Endodermal cell (in vitro differentiated cells): ENCODE data around the gene MAPT. TPM values are rescaled to one million over a fixed set of nuclear protein-coding genes. Genes with fewer than 3 reads are reported as not detected.

Experiments
- DNase-seq: peaks from one replicate; pipeline ENCODE4 v3.0.0-alpha.2; 2017
- H3K27ac ChIP-seq: 2 replicates; pipeline ENCODE4 v1.5.1; 2013; ENCODE audit warnings: mild to moderate bottlenecking, low read depth, low read length, moderate library complexity
- H3K27me3 ChIP-seq: 2 replicates; pipeline ENCODE4 v1.6.1; 2013; ENCODE audit warnings: mild to moderate bottlenecking, low read length, moderate library complexity; ENCODE audit not compliant: insufficient read depth, control insufficient read depth, poor library complexity, severe bottlenecking
- H3K36me3 ChIP-seq: 2 replicates; pipeline ENCODE4 v1.7.0; 2013; ENCODE audit warnings: mild to moderate bottlenecking, low read length, moderate library complexity; ENCODE audit not compliant: control insufficient read depth, insufficient read depth
- H3K4me1 ChIP-seq: one replicate; pipeline ENCODE4 v1.7.0; 2013; ENCODE audit warnings: low read length; ENCODE audit not compliant: control insufficient read depth, insufficient read depth
- H3K4me3 ChIP-seq: 2 replicates; pipeline ENCODE4 v1.5.1; 2013; ENCODE audit warnings: mild to moderate bottlenecking, low read length, moderate library complexity
- H3K9ac ChIP-seq: 2 replicates; pipeline ENCODE4 v1.6.1; 2013; ENCODE audit warnings: mild to moderate bottlenecking, low read length, moderate library complexity; ENCODE audit not compliant: poor library complexity, severe bottlenecking; ENCODE audit errors: extremely low read depth
- H3K9me3 ChIP-seq: 2 replicates; pipeline ENCODE4 v1.6.1; 2013; ENCODE audit warnings: mild to moderate bottlenecking, low read length, moderate library complexity; ENCODE audit not compliant: control insufficient read depth
- H3K27ac Mint-ChIP-seq: 2 replicates; pipeline ENCODE4 v1.8.0; 2020; ENCODE audit warnings: mixed read lengths
- H3K27me3 Mint-ChIP-seq: 2 replicates; pipeline ENCODE4 v1.8.0; 2021; ENCODE audit warnings: mild to moderate bottlenecking, mixed read lengths; ENCODE audit not compliant: insufficient read depth
- H3K36me3 Mint-ChIP-seq: 2 replicates; pipeline ENCODE4 v1.8.0; 2020; ENCODE audit warnings: low read depth, mixed read lengths
- H3K4me1 Mint-ChIP-seq: 2 replicates; pipeline ENCODE4 v1.8.0; 2020; ENCODE audit warnings: mixed read lengths
- H3K4me3 Mint-ChIP-seq: 2 replicates; pipeline ENCODE4 v1.8.0; 2020; ENCODE audit warnings: mild to moderate bottlenecking, moderate library complexity, mixed read lengths
- H3K9me3 Mint-ChIP-seq: 2 replicates; pipeline ENCODE4 v1.8.0; 2020; ENCODE audit warnings: mild to moderate bottlenecking, mixed read lengths
- CTCF ChIP-seq: fragments of 200-600 bp; sonication (generic); conservative IDR thresholded peaks from 2 replicates; pipeline ENCODE4 v1.5.0; 2021; ENCODE audit warnings: antibody characterized with exemption, mild to moderate bottlenecking
- WGBS, 2 experiments: methylation state at CpG; one replicate each; pipeline versions ENCODE4 v1.1.5 to v1.1.7; 2013; ENCODE audit warnings: missing lambda C conversion rate in 2 of 2, mixed read lengths in 1 of 2; ENCODE audit not compliant: insufficient coverage in 1 of 2, insufficient read length in 1 of 2; 5-methylcytosine and 5-hydroxymethylcytosine counted together
- total RNA-seq, 2 donors: library from RNA; stranded (reverse); fragmentation: NEBNext Ultra II Directional in 1 of 2; extraction: Animal tissue kit (Norgen Biotek cat#: 25700) in 1 of 2; gene quantifications; 2 replicates in 1 of 2; 3 replicates in 1 of 2; pipeline ENCODE4 v1.2.1, GENCODE V29; 2021

MAPT gene
- total RNA-seq, 2 donors from 2014 or later: 0.69 to 0.73 TPM

- DNase-seq: no peak
- no peaks in the 10 kb centered on the region for H3K4me1 ChIP-seq
Observed at GRCh38 chr17:45851022-45851421, 43.3 kb upstream of the MAPT start.

GRCh38 chr17:45851464-45851863, 42.9 kb upstream of the MAPT start:
- 59 to 70% methylated on average over 4 to 8 of the region's 8 CpGs for WGBS, 2 experiments

More at GRCh38 chr17:45851022-45851421, 43.3 kb upstream of the MAPT start:
- Mint-ChIP-seq H3K9me3 (no peaks in the 10 kb centered on the region), H3K27me3 (peaks cover 14% of the 10 kb centered on the region), H3K4me1 (no peaks in the 10 kb centered on the region), H3K36me3 (no peaks in the 10 kb centered on the region), H3K4me3 (no peak overlapping the region), H3K27ac (no peak overlapping the region)
- Histone ChIP-seq H3K27me3 (peaks cover 24% of the 10 kb centered on the region), H3K27ac (no peak overlapping the region), H3K9ac (no peak overlapping the region), H3K9me3 (no peaks in the 10 kb centered on the region), H3K36me3 (no peaks in the 10 kb centered on the region), H3K4me3 (no peak overlapping the region)
- WGBS, 2 experiments: 70 to 100% methylated on average over 2 to 6 of the region's 6 CpGs
- TF ChIP-seq CTCF: no peak

GRCh38 chr17:45851873-45852272, 42.5 kb upstream of the MAPT start:
- no peak overlapping the region for H3K4me3 Mint-ChIP-seq
- Histone ChIP-seq H3K9me3 (no peaks in the 10 kb centered on the region), H3K36me3 (no peaks in the 10 kb centered on the region), H3K27me3 (peaks cover 24% of the 10 kb centered on the region), H3K9ac (no peak overlapping the region), H3K4me3 (no peak overlapping the region), H3K4me1 (no peaks in the 10 kb centered on the region), H3K27ac (no peak overlapping the region)
- H3K27ac Mint-ChIP-seq: no peak overlapping the region
- peaks cover 14% of the 10 kb centered on the region for H3K27me3 Mint-ChIP-seq
- TF ChIP-seq CTCF: no peak
- no peak for DNase-seq
- H3K4me1 Mint-ChIP-seq: no peaks in the 10 kb centered on the region
- 85% methylated on average over 1 of the region's 1 CpG; no CpG with 5 or more reads in 1 of the 2 experiments for WGBS, 2 experiments
- no peaks in the 10 kb centered on the region for H3K36me3 Mint-ChIP-seq
- no peaks in the 10 kb centered on the region for H3K9me3 Mint-ChIP-seq

More at GRCh38 chr17:45851464-45851863, 42.9 kb upstream of the MAPT start:
- Mint-ChIP-seq H3K4me3 (no peak overlapping the region), H3K27me3 (peaks cover 14% of the 10 kb centered on the region), H3K36me3 (no peaks in the 10 kb centered on the region), H3K27ac (no peak overlapping the region), H3K4me1 (no peaks in the 10 kb centered on the region), H3K9me3 (no peaks in the 10 kb centered on the region)
- H3K27me3 ChIP-seq: peaks cover 24% of the 10 kb centered on the region
- H3K9me3 ChIP-seq: no peaks in the 10 kb centered on the region
- no peaks in the 10 kb centered on the region for H3K36me3 ChIP-seq
- no peak overlapping the region for H3K9ac ChIP-seq
- no peak overlapping the region for H3K27ac ChIP-seq
- no peak overlapping the region for H3K4me3 ChIP-seq
- no peaks in the 10 kb centered on the region for H3K4me1 ChIP-seq
- no peak for DNase-seq
- no peak for TF ChIP-seq CTCF
